ENCODE data around the gene IQSEC1. TPM values are rescaled to one million over a fixed set of nuclear protein-coding genes. Genes with fewer than 3 reads are reported as not detected.

The IQSEC1 gene
- total and polyA plus RNA-seq, 9 of the 15 experiments (the other 6 are each of a cell fraction or from before 2014, with no cell fraction given) = 0.56 to 39.0 (median 6.8) TPM

DNA sequence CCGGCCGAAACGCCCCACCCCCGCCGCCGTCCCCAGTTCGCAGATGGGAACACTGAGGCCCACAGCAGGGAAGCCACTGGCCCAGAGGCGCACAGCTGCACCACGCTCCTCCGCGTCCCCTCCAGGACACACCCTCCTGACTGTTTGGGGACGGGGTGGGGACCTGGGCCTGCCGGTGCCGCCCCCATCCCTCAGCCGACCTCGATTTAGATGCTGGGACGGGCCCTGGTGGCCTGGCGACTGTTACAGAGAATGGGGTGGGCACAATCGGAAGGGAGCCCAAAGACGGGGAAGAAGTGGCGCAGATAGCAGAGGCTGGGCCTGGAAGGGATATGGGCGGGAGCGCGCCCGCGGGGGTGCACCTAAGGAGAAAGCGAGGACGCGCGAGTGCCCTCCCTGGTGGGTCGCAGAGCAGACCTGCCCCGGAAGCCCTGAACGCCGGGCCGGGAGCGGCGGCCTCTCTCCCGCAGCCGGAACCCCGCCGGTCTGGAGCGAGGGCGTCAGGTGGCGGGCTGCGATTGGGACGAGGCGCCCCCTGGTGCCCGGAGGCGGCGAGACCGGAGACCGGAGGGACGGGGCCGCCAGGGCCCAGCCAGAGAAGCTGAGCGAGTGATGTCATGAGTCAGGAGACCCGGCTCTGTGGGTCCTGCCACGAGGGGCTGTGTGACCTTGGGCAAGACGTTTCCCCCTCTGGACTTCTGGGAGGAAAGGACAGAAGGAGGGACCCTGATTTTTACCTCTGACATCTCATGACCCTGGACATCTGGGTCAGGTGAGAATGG, 78.4 kb downstream of the IQSEC1 start (continued):
- TF ChIP-seq, protein P1, sequence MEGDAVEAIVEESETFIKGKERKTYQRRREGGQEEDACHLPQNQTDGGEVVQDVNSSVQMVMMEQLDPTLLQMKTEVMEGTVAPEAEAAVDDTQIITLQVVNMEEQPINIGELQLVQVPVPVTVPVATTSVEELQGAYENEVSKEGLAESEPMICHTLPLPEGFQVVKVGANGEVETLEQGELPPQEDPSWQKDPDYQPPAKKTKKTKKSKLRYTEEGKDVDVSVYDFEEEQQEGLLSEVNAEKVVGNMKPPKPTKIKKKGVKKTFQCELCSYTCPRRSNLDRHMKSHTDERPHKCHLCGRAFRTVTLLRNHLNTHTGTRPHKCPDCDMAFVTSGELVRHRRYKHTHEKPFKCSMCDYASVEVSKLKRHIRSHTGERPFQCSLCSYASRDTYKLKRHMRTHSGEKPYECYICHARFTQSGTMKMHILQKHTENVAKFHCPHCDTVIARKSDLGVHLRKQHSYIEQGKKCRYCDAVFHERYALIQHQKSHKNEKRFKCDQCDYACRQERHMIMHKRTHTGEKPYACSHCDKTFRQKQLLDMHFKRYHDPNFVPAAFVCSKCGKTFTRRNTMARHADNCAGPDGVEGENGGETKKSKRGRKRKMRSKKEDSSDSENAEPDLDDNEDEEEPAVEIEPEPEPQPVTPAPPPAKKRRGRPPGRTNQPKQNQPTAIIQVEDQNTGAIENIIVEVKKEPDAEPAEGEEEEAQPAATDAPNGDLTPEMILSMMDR (IDR thresholded peaks at IDR 0.05 in 2 of 3, conservative IDR thresholded peaks at IDR 0.05 in 1 of 3; ENCODE audit: insufficient read depth in 2 of 3, low read depth in 1 of 3, low read length in 3 of 3) = peak; percentile 92 to 97 (median 97)
- TF ChIP-seq, protein P2, sequence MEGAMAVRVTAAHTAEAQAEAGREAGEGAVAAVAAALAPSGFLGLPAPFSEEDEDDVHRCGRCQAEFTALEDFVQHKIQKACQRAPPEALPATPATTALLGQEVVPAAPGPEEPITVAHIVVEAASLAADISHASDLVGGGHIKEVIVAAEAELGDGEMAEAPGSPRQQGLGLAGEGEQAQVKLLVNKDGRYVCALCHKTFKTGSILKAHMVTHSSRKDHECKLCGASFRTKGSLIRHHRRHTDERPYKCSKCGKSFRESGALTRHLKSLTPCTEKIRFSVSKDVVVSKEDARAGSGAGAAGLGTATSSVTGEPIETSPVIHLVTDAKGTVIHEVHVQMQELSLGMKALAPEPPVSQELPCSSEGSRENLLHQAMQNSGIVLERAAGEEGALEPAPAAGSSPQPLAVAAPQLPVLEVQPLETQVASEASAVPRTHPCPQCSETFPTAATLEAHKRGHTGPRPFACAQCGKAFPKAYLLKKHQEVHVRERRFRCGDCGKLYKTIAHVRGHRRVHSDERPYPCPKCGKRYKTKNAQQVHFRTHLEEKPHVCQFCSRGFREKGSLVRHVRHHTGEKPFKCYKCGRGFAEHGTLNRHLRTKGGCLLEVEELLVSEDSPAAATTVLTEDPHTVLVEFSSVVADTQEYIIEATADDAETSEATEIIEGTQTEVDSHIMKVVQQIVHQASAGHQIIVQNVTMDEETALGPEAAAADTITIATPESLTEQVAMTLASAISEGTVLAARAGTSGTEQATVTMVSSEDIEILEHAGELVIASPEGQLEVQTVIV (CRISPR knock-in tag; IDR thresholded peaks at IDR 0.05; ENCODE audit: borderline replicate concordance) = no peak
- TF ChIP-seq ZNF282 (CRISPR knock-in tag; IDR thresholded peaks at IDR 0.05) (no peak), SRSF7 (optimal IDR thresholded peaks at IDR 0.05; ENCODE audit: low read depth, low read length) (no peak), ETS2 (tag; IDR thresholded peaks at IDR 0.05; ENCODE audit: borderline replicate concordance, poor library complexity, severe bottlenecking) (no peak), GTF2A2 (tag; IDR thresholded peaks at IDR 0.05) (0 out of 2 replicates have a peak, but pooled peaks have one; percentile 57), SIRT6 (IDR thresholded peaks at IDR 0.05; ENCODE audit: low read depth, low read length) (no peak), ZNF79 (CRISPR knock-in tag; IDR thresholded peaks at IDR 0.05; ENCODE audit: low read depth) (no peak), RBM25 (IDR thresholded peaks at IDR 0.05; ENCODE audit: low read depth, low read length, severe bottlenecking) (peak; percentile 99)
- TF ChIP-seq, protein P3, sequence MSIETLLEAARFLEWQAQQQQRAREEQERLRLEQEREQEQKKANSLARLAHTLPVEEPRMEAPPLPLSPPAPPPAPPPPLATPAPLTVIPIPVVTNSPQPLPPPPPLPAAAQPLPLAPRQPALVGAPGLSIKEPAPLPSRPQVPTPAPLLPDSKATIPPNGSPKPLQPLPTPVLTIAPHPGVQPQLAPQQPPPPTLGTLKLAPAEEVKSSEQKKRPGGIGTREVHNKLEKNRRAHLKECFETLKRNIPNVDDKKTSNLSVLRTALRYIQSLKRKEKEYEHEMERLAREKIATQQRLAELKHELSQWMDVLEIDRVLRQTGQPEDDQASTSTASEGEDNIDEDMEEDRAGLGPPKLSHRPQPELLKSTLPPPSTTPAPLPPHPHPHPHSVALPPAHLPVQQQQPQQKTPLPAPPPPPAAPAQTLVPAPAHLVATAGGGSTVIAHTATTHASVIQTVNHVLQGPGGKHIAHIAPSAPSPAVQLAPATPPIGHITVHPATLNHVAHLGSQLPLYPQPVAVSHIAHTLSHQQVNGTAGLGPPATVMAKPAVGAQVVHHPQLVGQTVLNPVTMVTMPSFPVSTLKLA (conservative IDR thresholded peaks at IDR 0.05) = peak; percentile 70 to 84; a peak in 3 of 4 replicates
- TF ChIP-seq, protein P4, sequence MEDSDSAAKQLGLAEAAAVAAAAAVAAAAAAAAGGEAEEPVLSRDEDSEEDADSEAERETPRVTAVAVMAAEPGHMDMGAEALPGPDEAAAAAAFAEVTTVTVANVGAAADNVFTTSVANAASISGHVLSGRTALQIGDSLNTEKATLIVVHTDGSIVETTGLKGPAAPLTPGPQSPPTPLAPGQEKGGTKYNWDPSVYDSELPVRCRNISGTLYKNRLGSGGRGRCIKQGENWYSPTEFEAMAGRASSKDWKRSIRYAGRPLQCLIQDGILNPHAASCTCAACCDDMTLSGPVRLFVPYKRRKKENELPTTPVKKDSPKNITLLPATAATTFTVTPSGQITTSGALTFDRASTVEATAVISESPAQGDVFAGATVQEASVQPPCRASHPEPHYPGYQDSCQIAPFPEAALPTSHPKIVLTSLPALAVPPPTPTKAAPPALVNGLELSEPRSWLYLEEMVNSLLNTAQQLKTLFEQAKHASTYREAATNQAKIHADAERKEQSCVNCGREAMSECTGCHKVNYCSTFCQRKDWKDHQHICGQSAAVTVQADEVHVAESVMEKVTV (CRISPR knock-in tag; IDR thresholded peaks at IDR 0.05) = peak; percentile 58; the same call in 1 of the 2 replicates
- TF ChIP-seq, protein P5, sequence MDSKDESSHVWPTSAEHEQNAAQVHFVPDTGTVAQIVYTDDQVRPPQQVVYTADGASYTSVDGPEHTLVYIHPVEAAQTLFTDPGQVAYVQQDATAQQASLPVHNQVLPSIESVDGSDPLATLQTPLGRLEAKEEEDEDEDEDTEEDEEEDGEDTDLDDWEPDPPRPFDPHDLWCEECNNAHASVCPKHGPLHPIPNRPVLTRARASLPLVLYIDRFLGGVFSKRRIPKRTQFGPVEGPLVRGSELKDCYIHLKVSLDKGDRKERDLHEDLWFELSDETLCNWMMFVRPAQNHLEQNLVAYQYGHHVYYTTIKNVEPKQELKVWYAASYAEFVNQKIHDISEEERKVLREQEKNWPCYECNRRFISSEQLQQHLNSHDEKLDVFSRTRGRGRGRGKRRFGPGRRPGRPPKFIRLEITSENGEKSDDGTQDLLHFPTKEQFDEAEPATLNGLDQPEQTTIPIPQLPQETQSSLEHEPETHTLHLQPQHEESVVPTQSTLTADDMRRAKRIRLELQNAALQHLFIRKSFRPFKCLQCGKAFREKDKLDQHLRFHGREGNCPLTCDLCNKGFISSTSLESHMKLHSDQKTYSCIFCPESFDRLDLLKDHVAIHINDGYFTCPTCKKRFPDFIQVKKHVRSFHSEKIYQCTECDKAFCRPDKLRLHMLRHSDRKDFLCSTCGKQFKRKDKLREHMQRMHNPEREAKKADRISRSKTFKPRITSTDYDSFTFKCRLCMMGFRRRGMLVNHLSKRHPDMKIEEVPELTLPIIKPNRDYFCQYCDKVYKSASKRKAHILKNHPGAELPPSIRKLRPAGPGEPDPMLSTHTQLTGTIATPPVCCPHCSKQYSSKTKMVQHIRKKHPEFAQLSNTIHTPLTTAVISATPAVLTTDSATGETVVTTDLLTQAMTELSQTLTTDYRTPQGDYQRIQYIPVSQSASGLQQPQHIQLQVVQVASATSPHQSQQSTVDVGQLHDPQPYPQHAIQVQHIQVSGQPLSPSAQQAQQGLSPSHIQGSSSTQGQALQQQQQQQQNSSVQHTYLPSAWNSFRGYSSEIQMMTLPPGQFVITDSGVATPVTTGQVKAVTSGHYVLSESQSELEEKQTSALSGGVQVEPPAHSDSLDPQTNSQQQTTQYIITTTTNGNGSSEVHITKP (IDR thresholded peaks at IDR 0.05; ENCODE audit: partially characterized antibody) = peak; percentile 62
